Panc1 (cell line): ENCODE measurements around the gene GLIS1. TPM values are rescaled to one million over a fixed set of nuclear protein-coding genes. Genes with fewer than 3 reads are reported as not detected.

Source experiments
- ATAC-seq: fragments of 200-7000 bp; cut with Tn5 transposase; 2 replicates; pipeline ENCODE4 v1.9.1; 2020; ENCODE audit warnings: mild to moderate bottlenecking, moderate library complexity
- BruUV-seq: library from RNA; stranded (reverse); fragments of 400-500 nt; replicated peaks from 2 replicates; lab custom pipeline; 2021; lab: Mats Ljungman, UMichigan
- CTCF ChIA-PET: fragments of 300-600 bp; sonication (Branson Sonifier 250); formaldehyde crosslinking; loops from one replicate; lab custom pipeline; 2022; ENCODE audit warnings: antibody characterized with exemption; lab: Charles Lee
- POLR2A ChIA-PET: fragments of 300-600 bp; sonication (Branson Sonifier 250); formaldehyde crosslinking; loops from one replicate; lab custom pipeline; 2022; ENCODE audit warnings: antibody characterized with exemption; lab: Charles Lee
- DNase-seq: peaks from one replicate; pipeline ENCODE4 v3.0.0-alpha.2; 2010; ENCODE audit warnings: low read depth, low spot score
- H3K27ac ChIP-seq: 2 replicates; pipeline ENCODE4 v1.5.1; 2011; ENCODE audit warnings: mild to moderate bottlenecking, low read length, inconsistent platforms
- H3K27me3 ChIP-seq: fragments of 200-500 bp; sonication (Bioruptor generic); 2 replicates; pipeline ENCODE4 v1.6.0; 2014; ENCODE audit warnings: low read length, inconsistent platforms; ENCODE audit not compliant: control insufficient read depth, insufficient read depth
- H3K36me3 ChIP-seq: fragments of 200-500 bp; sonication (Bioruptor generic); 2 replicates; pipeline ENCODE4 v1.5.1; 2014; ENCODE audit warnings: inconsistent platforms, mild to moderate bottlenecking, low read length, moderate library complexity; ENCODE audit not compliant: control insufficient read depth, insufficient read depth
- H3K4me1 ChIP-seq: 2 replicates; pipeline ENCODE4 v1.5.1; 2011; ENCODE audit warnings: inconsistent platforms, mild to moderate bottlenecking, low read length, moderate library complexity; ENCODE audit not compliant: control insufficient read depth, insufficient read depth
- H3K4me3 ChIP-seq, 2 experiments: 2 replicates each; pipeline ENCODE4 v1.5.1; 2011 to 2012; ENCODE audit warnings: low read depth in 2 of 2, low read length in 2 of 2, mild to moderate bottlenecking in 2 of 2, inconsistent platforms in 1 of 2, moderate library complexity in 1 of 2
- H3K9me3 ChIP-seq: fragments of 200-500 bp; sonication (Bioruptor generic); 2 replicates; pipeline ENCODE4 v1.5.1; 2014; ENCODE audit warnings: low read depth, mild to moderate bottlenecking, inconsistent platforms, low read length, moderate library complexity; ENCODE audit not compliant: control insufficient read depth, insufficient read depth
- CTCF ChIP-seq: fragments of 450-650 bp; IDR thresholded peaks from 2 replicates; pipeline ENCODE4 v1.5.1; 2017; ENCODE audit warnings: mild to moderate bottlenecking
- POLR2AphosphoS5 ChIP-seq: IDR thresholded peaks from 2 replicates; pipeline ENCODE4 v1.6.1; 2012; ENCODE audit warnings: mild to moderate bottlenecking, low read depth, low read length, moderate library complexity
- SIN3A ChIP-seq: IDR thresholded peaks from 2 replicates; pipeline ENCODE4 v1.6.1; 2012; ENCODE audit warnings: low read depth, mild to moderate bottlenecking, low read length, moderate library complexity, borderline replicate concordance; ENCODE audit not compliant: insufficient read depth
- TCF7L2 ChIP-seq: IDR thresholded peaks from 2 replicates; pipeline ENCODE4 v1.6.1; 2011; ENCODE audit warnings: mild to moderate bottlenecking, low read depth, low read length, inconsistent platforms
- in situ Hi-C: cut with HindIII; loops from 2 replicates; pipeline ENCODE4 v1.10.0; 2016; ENCODE audit warnings: low sequenced_read_pairs, low pct_unique_long_range_greater_than_20kb
- intact Hi-C: fragments of 100-400 bp; cut with micrococcal nuclease; formaldehyde crosslinking; loops from one replicate; pipeline ENCODE4 v1.10.0; 2022; ENCODE audit not compliant: unreplicated experiment
- total RNA-seq: library from RNA; stranded (reverse); gene quantifications from one replicate; pipeline ENCODE4 v1.2.1, GENCODE V29; 2021; ENCODE audit not compliant: unreplicated experiment
- TF ChIP-seq, protein P1 (sequence below), 2 experiments: IDR thresholded peaks; 2 replicates each; pipeline ENCODE4 v1.6.1; 2011 to 2012; ENCODE audit warnings: low read depth in 2 of 2, control low read depth in 1 of 2, low read length in 1 of 2, mild to moderate bottlenecking in 1 of 2, moderate library complexity in 1 of 2; ENCODE audit not compliant: insufficient read depth in 1 of 2

Gene GLIS1
- total RNA-seq, 1 experiment from 2014 or later: 0.28 TPM

DNA sequence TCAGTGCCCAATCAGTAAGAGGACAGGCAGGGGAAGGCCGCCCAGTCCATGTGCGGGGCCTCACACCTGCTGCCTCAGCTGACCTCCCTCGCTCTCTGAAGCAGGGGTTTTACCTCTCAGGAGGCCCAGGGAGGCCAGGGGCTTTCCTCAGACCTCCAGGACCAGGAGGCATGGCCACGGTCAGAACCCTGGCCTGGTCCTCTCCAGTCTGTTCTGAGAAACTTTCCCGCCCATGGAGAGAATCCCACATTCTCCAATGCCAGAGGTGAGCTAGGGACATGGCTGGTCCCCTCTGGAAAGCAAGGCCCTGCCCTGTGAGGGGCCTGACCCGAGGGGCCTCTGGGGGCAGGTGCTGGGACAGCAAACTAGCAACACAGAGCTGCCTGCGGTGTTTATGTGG is 211.6 kb downstream of the GLIS1 start:
- ATAC-seq: no peak
- H3K27ac ChIP-seq: no peak overlapping the region
- H3K4me3 ChIP-seq: no peak overlapping the region
- ChIA-PET CTCF (no interaction called here), POLR2A (no interaction called here)
- no TSS peak for BruUV-seq
- H3K36me3 ChIP-seq: no peaks in the 10 kb centered on the region
- intact Hi-C loops: no loop called here
- no peaks in the 10 kb centered on the region for H3K4me1 ChIP-seq
- TF ChIP-seq CTCF (no peak), SIN3A (no peak), TCF7L2 (no peak), POLR2AphosphoS5 (no peak)
- TF ChIP-seq, protein P1, sequence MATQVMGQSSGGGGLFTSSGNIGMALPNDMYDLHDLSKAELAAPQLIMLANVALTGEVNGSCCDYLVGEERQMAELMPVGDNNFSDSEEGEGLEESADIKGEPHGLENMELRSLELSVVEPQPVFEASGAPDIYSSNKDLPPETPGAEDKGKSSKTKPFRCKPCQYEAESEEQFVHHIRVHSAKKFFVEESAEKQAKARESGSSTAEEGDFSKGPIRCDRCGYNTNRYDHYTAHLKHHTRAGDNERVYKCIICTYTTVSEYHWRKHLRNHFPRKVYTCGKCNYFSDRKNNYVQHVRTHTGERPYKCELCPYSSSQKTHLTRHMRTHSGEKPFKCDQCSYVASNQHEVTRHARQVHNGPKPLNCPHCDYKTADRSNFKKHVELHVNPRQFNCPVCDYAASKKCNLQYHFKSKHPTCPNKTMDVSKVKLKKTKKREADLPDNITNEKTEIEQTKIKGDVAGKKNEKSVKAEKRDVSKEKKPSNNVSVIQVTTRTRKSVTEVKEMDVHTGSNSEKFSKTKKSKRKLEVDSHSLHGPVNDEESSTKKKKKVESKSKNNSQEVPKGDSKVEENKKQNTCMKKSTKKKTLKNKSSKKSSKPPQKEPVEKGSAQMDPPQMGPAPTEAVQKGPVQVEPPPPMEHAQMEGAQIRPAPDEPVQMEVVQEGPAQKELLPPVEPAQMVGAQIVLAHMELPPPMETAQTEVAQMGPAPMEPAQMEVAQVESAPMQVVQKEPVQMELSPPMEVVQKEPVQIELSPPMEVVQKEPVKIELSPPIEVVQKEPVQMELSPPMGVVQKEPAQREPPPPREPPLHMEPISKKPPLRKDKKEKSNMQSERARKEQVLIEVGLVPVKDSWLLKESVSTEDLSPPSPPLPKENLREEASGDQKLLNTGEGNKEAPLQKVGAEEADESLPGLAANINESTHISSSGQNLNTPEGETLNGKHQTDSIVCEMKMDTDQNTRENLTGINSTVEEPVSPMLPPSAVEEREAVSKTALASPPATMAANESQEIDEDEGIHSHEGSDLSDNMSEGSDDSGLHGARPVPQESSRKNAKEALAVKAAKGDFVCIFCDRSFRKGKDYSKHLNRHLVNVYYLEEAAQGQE (IDR thresholded peaks at IDR 0.05; ENCODE audit: insufficient read depth in 1 of 2, low read depth in 2 of 2, low read length in 1 of 2): no peak
- in situ Hi-C loops: no loop called here
- no peaks in the 10 kb centered on the region for H3K9me3 ChIP-seq
- H3K27me3 ChIP-seq: no peaks in the 10 kb centered on the region
- DNase-seq: no peak

DNA sequence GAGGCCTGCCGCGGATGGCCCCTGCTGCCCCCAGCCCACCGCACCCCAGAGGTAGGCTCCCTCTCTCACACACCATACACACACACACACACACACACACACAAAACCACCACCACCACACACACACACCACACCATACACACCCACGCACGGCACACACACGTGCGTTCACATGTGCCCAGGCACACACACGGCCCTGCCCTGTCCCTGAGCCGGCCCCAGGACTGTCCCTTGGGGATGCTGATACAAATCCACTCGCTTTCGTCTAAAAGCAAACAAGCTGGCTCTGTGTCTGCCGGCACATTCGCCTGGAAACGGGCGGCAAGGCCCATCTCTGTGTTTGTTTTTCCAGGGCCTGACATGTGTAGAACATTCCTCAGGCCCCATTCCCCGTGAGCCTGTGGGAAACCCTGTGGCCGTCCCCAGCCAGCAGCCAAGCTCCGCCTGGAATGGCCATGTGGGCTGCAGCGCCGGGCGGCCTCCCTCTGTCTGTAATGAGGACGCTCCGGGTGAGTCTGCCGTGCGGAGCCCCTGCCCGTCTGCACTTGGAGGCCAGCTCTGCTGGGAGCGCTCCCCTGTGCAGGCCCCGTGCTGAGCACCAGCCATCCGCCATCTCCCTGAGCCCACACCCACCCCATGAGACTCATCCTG is 212.4 kb downstream of the GLIS1 start:
- H3K4me1 ChIP-seq: no peaks in the 10 kb centered on the region
- no peaks in the 10 kb centered on the region for H3K36me3 ChIP-seq
- no peak overlapping the region for H3K27ac ChIP-seq
- ATAC-seq: no peak
- CTCF ChIA-PET: no interaction called here
- H3K4me3 ChIP-seq: no peak overlapping the region
- no peaks in the 10 kb centered on the region for H3K27me3 ChIP-seq
- intact Hi-C loops: no loop called here
- TF ChIP-seq POLR2AphosphoS5 (no peak), TCF7L2 (no peak), CTCF (no peak), SIN3A (no peak)
- TF ChIP-seq, protein P1 (IDR thresholded peaks at IDR 0.05; ENCODE audit: insufficient read depth in 1 of 2, low read depth in 2 of 2, low read length in 1 of 2): no peak
- no peak for DNase-seq
- POLR2A ChIA-PET: no interaction called here
- no TSS peak for BruUV-seq
- no peaks in the 10 kb centered on the region for H3K9me3 ChIP-seq
- in situ Hi-C loops: no loop called here
